ENCODE results near the gene ASCL4.
A peak's percentile ranks its signal among the peaks of the same experiment; 100 is the strongest.
"Not testable (repeated sequence)": the region's sequence is repeated elsewhere in the genome, so short reads cannot be mapped to it uniquely, and the experiment has no call there.

Gene ASCL4

GRCh38 chr12:107774349-107775029 lies at the start of gene ASCL4:
Gene ASCL4 (plus strand): TSS chr12:107774704. CDS start chr12:107775219, 515 bp downstream.
- no peak for DNase-seq

- DNase-seq = not testable (repeated sequence)
These were observed 47.2 kb upstream of the ASCL4 start for GRCh38 chr12:107727327-107727726.

- not testable (repeated sequence) for DNase-seq
These were observed 46.8 kb upstream of the ASCL4 start for GRCh38 chr12:107727742-107728141.

- DNase-seq = no peak
These were observed 43.7 kb upstream of the ASCL4 start for GRCh38 chr12:107730618-107731341.

- no peak for DNase-seq
These were observed 43.1 kb upstream of the ASCL4 start for GRCh38 chr12:107731366-107731765.

- DNase-seq = no peak
These were observed 42.1 kb upstream of the ASCL4 start for GRCh38 chr12:107732365-107732764.

- DNase-seq = no peak
These were observed 40.4 kb upstream of the ASCL4 start for GRCh38 chr12:107734139-107734538.

- DNase-seq = no peak
These were observed 38.7 kb upstream of the ASCL4 start for GRCh38 chr12:107735763-107736162.

GRCh38 chr12:107736914-107737313 lies 37.6 kb upstream of the ASCL4 start:
- DNase-seq = no peak

GRCh38 chr12:107748472-107748871 lies 26.0 kb upstream of the ASCL4 start:
- DNase-seq = no peak

GRCh38 chr12:107749083-107749482 lies 25.4 kb upstream of the ASCL4 start:
- DNase-seq = no peak

- DNase-seq = peak; percentile 20
These were observed 15.1 kb upstream of the ASCL4 start for GRCh38 chr12:107759410-107759809.

- no peak for DNase-seq
These were observed 14.2 kb upstream of the ASCL4 start for GRCh38 chr12:107760207-107760808.

GRCh38 chr12:107760809-107761501 lies 13.5 kb upstream of the ASCL4 start, which contains the start of gene PRDM4:
Gene PRDM4 (minus strand): TSS chr12:107761137. CDS start chr12:107760515, 622 bp downstream.
- DNase-seq = peak; percentile 92

- DNase-seq = no peak
These were observed 13.0 kb upstream of the ASCL4 start for GRCh38 chr12:107761502-107761904.

GRCh38 chr12:107762874-107763273 lies 11.6 kb upstream of the ASCL4 start:
- DNase-seq = no peak

GRCh38 chr12:107764626-107765025 lies 9.9 kb upstream of the ASCL4 start:
- no peak for DNase-seq

- no peak for DNase-seq
These were observed 9.2 kb upstream of the ASCL4 start for GRCh38 chr12:107765316-107765715.

- DNase-seq = no peak
These were observed 7.0 kb upstream of the ASCL4 start for GRCh38 chr12:107767466-107767865.

GRCh38 chr12:107775093-107775721 lies 703 bp downstream of the ASCL4 start:
- no peak for DNase-seq

- no peak for DNase-seq
These were observed 1.7 kb downstream of the ASCL4 start for GRCh38 chr12:107776171-107776570.

- DNase-seq = no peak
These were observed 4.0 kb downstream of the ASCL4 start for GRCh38 chr12:107778383-107779025.

Measured in CD4-positive, alpha-beta T cell treated with Interleukin-17A for 1 hour (primary cell).